Measurements from ENCODE around the gene AP1S3. TPM values are rescaled to one million over a fixed set of nuclear protein-coding genes. Genes with fewer than 3 reads are reported as not detected.
A peak's percentile ranks its signal among the peaks of the same experiment; 100 is the strongest.
"Not testable (repeated sequence)": the region's sequence is repeated elsewhere in the genome, so short reads cannot be mapped to it uniquely, and the experiment has no call there.

AP1S3 gene
- total RNA-seq, 1 donor from 2014 or later, result 46.3 TPM

GRCh38 chr2:223880796-223881195 lies 43.4 kb upstream of the AP1S3 start:
- H3K36me3 Mint-ChIP-seq (ENCODE audit: low read depth), result peaks cover 83% of the 10 kb centered on the region
- ATAC-seq (ENCODE audit: low read depth), result no peak
- ChIA-PET POLR2A (interaction anchor here (1.3 to 2.6 kb wide), 2 partner anchors 16 to 72 kb away, joined by 3 to 18 read pairs; no protein-coding TSS in a partner anchor), CTCF (no interaction called here)
- H3K4me1 Mint-ChIP-seq, result peaks cover 31% of the 10 kb centered on the region
- no peak for TF ChIP-seq CTCF (IDR thresholded peaks at IDR 0.05)
- no peaks in the 10 kb centered on the region for H3K9me3 Mint-ChIP-seq
- no peak overlapping the region for H3K4me3 Mint-ChIP-seq
- H3K27ac Mint-ChIP-seq, result no peak overlapping the region
- H3K27me3 Mint-ChIP-seq, result no peaks in the 10 kb centered on the region
- intact Hi-C loops (cut with micrococcal nuclease), result loop anchor here (2.0 kb wide), 1 partner anchor 14 kb away; no protein-coding TSS in a partner anchor
- DNase-seq, result no peak

GRCh38 chr2:223877721-223878410 lies 40.5 kb upstream of the AP1S3 start:
- Mint-ChIP-seq H3K27me3 (no peaks in the 10 kb centered on the region), H3K36me3 (ENCODE audit: low read depth) (peaks cover 84% of the 10 kb centered on the region), H3K9me3 (no peaks in the 10 kb centered on the region), H3K27ac (no peak overlapping the region), H3K4me3 (no peak overlapping the region), H3K4me1 (peaks cover 13% of the 10 kb centered on the region)
- intact Hi-C loops (cut with micrococcal nuclease), result no loop called here
- ATAC-seq (ENCODE audit: low read depth), result no peak
- ChIA-PET CTCF (no interaction called here), POLR2A (no interaction called here)
- TF ChIP-seq CTCF (IDR thresholded peaks at IDR 0.05), result no peak
- no peak for DNase-seq

- no peak for TF ChIP-seq CTCF (IDR thresholded peaks at IDR 0.05)
- H3K4me1 Mint-ChIP-seq, result no peaks in the 10 kb centered on the region
- no peak overlapping the region for H3K4me3 Mint-ChIP-seq
- ATAC-seq (ENCODE audit: low read depth) (no peak), DNase-seq (no peak)
- POLR2A ChIA-PET, result no interaction called here
- H3K27me3 Mint-ChIP-seq, result no peaks in the 10 kb centered on the region
- no peaks in the 10 kb centered on the region for H3K9me3 Mint-ChIP-seq
- intact Hi-C loops (cut with micrococcal nuclease), result no loop called here
- CTCF ChIA-PET, result no interaction called here
- no peak overlapping the region for H3K27ac Mint-ChIP-seq
- peaks cover 77% of the 10 kb centered on the region for H3K36me3 Mint-ChIP-seq (ENCODE audit: low read depth)
Observed at GRCh38 chr2:223873672-223874071, 36.3 kb upstream of the AP1S3 start.

GRCh38 chr2:223872772-223873171 lies 35.4 kb upstream of the AP1S3 start:
- H3K4me1 Mint-ChIP-seq; H3K9me3 Mint-ChIP-seq; ATAC-seq (ENCODE audit: low read depth); CTCF ChIA-PET; H3K4me3 Mint-ChIP-seq; intact Hi-C loops (cut with micrococcal nuclease); H3K27me3 Mint-ChIP-seq; H3K27ac Mint-ChIP-seq; POLR2A ChIA-PET; DNase-seq: not testable (repeated sequence)
- H3K36me3 Mint-ChIP-seq (ENCODE audit: low read depth), result peaks cover 68% of the 10 kb centered on the region

GRCh38 chr2:223871661-223872060 lies 34.3 kb upstream of the AP1S3 start:
- intact Hi-C loops (cut with micrococcal nuclease); H3K9me3 Mint-ChIP-seq; ATAC-seq (ENCODE audit: low read depth); H3K4me3 Mint-ChIP-seq; H3K27me3 Mint-ChIP-seq; POLR2A ChIA-PET; DNase-seq; H3K4me1 Mint-ChIP-seq: not testable (repeated sequence)
- CTCF ChIA-PET, result interaction anchor here (0.9 kb wide), 1 partner anchor 100 kb away, joined by 3 read pairs; no protein-coding TSS in a partner anchor
- Mint-ChIP-seq H3K27ac (peak overlapping the region; percentile 25), H3K36me3 (ENCODE audit: low read depth) (peaks cover 57% of the 10 kb centered on the region)

GRCh38 chr2:223870840-223871611 lies 33.6 kb upstream of the AP1S3 start:
- Mint-ChIP-seq H3K36me3 (ENCODE audit: low read depth) (peaks cover 52% of the 10 kb centered on the region), H3K27me3 (no peaks in the 10 kb centered on the region), H3K9me3 (no peaks in the 10 kb centered on the region), H3K27ac (peak overlapping the region; percentile 25), H3K4me3 (no peak overlapping the region), H3K4me1 (peaks cover 7% of the 10 kb centered on the region)
- ChIA-PET CTCF (interaction anchor here (0.9 kb wide), 1 partner anchor 100 kb away, joined by 3 read pairs; no protein-coding TSS in a partner anchor), POLR2A (no interaction called here)
- intact Hi-C loops (cut with micrococcal nuclease), result no loop called here
- no peak for TF ChIP-seq CTCF (IDR thresholded peaks at IDR 0.05)
- ATAC-seq (ENCODE audit: low read depth) (no peak), DNase-seq (no peak)

All from activated B cell treated with CpG ODN at 0.5 μM for 24 hours (primary cell).